HG02943 (cell line): ENCODE measurements around the gene RASA3.

Experiments
- ATAC-seq: cut with Tn5 transposase; IDR thresholded peaks from one replicate; pipeline ENCODE4 v1.9.1; 2021; ENCODE audit warnings: mild to moderate bottlenecking, low read depth, moderate library complexity; ENCODE audit not compliant: unreplicated experiment

The RASA3 gene

DNA sequence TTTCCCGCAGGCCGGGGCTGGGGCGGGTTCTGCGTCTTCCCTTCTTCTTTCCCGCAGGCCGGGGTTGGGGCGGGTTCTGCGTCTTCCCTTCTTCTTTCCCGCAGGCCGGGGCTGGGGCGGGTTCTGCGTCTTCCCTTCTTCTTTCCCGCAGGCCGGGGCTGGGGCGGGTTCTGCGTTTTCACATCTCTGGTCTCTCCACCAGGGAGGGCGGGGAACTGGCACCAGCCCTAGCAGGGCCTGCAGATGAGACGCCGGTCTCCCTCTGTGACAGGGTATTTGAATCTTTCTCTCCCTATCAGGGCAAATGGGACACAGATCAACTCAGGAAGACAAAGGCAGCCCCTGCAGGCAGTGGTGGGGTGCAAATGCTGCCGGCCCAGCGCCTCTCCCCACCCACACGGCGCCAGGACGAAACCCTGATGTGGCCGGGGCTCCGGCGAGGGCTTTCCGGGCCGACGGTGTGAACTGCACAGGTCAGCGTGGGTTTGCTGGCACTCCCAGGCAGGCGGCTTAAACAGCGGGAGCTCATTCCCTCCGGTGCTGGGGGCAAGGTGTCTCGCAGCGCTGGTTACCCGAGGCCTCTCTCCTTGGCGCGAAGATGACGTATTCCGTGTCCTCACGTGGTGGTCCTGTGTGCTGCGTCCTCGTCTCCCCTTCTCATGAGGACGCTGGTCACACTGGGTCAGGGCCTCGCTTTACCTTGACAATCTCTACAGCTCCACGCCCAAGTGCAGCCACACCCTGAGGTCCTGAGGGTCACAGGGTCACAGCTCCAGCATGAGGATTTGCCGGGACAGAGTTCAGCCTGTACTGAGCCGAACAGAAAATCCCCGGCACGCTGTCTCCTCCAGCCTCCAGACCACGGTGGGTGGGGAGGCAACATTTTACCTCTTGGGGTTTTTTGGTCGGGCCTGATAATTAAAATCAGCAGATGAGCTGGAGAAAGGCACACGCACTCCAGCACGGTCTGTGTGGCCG is 157.8 kb downstream of the RASA3 start:
- no peak for ATAC-seq

GRCh38 chr13:113973218-113974164 is 158.9 kb downstream of the RASA3 start, which contains the start of gene C13orf46:
TSS of gene C13orf46 (minus strand) at chr13:113974076. CDS start at chr13:113973997, 79 bp downstream.
- no peak for ATAC-seq

DNA sequence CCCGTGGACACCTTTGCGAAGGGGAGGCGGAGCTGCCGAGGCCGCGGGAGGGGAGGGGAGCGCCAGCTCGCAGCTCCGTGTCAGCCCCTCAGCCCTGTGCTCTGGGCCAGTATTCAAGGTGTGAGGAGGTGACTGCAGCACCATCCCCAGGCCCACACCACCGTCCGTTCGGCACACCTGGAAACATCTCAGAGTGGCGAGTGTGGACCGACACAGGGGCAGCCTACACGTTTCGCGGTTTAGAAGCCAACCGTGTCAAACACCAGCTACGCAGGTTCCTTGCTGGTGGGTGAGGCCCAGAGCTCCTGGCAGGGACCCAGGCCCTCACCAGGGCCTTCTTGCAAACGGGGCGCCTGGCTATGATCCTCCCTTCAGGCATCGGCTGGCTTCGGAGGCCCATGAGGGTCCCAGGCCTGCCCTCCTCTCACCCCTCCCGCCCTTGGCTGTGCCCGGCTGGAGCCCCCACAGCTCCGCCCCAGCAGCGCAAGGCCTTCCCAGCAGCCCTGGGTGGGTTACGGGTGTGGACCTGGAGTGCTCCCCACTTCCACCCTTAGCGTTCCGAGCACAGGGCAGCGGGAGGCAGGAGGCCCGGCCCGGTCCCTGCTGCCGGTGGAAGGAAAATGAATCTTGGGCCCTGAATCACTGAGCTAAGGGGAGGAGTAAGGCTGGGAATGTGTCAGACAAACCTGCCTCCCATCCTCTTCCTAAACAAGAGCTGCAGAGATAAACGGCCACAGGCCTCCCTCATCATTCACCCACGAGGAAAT is 159.8 kb downstream of the RASA3 start:
- ATAC-seq, result no peak

GRCh38 chr13:113971471-113972231 is 160.8 kb downstream of the RASA3 start:
- no peak for ATAC-seq

DNA sequence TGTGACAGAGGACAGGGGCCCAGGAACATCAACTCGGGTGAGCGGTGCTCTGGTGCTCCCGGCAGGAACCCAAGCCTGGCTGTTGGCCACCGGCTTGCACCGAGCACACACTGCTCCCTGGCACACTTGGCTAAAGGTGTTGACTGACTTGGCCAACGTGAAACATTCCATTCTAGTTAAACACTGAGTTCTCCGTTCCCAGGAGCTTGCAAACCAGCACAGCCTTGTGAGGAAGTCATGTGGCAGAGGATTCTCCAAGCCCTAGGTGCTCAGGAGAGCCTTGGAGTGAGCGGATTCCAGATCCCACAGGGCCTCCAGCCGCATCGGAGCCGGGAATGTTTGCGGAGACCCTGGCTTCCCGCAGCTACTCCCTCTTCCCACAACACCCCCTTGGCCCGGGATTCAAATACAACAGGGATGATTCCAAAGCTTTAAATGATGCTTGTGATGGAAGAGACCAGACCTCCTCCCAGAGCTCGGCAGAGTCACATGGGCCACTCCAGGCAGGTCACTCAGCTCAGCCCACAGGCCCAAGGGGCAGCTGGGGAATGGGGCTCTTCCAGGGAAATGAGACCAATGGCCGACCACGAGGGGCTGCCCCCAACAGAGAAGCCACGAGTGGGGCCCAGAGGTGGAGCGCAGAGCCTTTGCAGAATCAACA is 161.5 kb downstream of the RASA3 start:
- ATAC-seq, result no peak

DNA sequence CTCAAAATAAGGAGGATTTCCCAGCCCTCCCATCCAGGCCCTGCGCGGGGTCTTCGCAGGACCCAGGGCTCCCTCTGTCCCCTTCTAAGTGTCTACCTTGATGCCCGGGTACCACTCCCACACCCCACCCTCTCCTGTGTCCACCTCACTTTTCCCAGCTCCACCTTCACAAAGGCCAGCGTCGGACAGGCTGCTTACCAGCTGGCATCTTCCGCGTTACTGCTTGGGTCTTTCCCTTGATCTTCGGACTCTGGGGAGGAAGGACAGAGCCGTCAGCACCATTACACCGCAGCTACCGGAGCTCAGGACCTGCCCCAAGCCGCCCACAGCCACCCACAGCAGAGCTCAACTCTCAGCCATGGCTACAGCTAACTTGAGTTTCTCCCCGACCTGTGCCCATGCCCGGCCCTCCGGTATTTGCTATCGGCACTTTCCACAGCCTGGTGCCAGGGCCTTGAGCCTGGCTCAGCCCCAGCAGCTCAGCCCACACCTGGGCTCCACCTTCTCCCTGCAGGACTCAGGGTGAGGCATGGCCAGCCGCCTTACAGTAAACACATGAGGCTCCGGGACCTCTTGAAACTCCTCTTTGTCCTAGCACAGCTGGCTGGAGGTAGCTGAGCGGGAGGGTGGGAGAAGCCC is 162.3 kb downstream of the RASA3 start:
- ATAC-seq, result no peak

- ATAC-seq, result no peak
Measured at GRCh38 chr13:113969311-113969972, 163.0 kb downstream of the RASA3 start.

DNA sequence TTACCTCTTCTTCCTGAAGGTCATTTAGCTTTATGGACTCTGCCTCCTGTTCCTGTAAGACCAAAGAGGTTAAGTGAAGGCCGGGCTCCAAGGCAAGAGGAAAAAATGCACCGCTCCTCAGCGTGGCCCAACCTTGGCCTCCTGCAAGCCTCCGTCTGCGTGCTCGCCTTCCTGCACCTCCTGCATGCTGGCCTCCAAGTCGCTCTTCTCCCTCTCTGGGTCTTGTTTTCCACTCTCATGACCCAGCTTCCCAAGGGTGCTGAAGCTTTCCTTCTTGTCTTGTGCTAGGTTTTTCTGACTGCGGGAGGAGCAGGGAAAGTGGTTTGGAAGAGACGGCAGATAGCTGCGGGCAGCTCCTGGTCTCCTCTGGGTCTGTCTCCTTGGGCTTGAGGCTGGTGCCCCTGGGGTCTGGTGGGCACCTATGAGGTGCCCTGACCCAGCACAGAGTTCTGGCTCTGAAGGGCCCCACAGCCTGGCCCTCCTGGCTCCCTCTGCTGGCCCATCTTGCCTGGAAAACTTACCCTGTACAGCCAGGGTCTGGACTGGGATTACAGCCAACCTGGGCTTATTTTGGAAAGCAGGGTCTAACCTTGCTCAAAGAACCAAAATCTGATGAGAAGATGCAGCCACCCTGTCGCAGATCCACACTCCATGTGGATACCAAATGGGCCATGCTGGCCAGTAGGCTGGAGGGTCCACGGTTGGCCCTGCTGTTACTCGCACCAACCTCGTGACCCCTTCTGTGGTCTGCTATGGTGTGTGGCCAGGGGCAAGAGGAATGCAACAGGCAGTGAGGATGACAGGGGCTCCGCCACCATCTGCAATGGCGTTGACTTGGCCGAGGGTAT is 163.7 kb downstream of the RASA3 start:
- ATAC-seq, result no peak

DNA sequence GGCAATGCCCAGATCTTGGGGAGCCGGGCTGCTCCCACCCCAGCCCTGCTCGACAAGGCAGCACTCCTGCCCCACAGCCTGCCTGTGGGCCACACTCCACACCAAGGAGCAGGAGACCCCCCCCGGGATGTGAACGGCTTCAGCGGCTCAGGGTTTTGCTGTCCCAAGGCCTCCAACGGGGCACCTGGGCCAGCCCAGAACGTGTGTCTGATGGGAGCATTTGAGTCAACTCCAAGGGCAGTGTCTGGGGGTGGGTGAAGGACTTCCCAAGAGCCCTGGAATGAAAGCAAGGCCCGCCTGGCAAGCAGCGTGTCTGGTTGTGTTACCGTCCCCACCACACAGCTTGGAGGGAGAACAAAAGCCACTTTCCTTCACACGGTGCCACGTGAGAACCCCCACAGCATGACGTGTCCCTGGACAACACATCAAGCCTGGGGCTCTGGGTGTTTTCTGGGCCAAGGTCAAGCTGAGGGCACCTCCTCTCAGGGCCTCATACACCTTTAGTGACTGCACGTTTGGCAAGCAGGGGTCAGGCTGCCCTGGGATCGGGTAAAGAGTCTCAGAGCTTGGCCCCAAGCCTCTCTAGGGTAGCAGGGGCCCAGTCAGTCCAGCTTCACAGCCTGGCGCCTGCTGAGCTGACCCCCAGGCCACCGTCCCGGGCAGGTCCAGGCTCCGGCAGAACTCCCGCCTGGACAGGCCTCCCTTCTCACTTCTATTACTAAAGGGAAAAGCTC is 164.5 kb downstream of the RASA3 start:
- no peak for ATAC-seq

- no peak for ATAC-seq
Measured at GRCh38 chr13:113967206-113967720, 165.2 kb downstream of the RASA3 start.

DNA sequence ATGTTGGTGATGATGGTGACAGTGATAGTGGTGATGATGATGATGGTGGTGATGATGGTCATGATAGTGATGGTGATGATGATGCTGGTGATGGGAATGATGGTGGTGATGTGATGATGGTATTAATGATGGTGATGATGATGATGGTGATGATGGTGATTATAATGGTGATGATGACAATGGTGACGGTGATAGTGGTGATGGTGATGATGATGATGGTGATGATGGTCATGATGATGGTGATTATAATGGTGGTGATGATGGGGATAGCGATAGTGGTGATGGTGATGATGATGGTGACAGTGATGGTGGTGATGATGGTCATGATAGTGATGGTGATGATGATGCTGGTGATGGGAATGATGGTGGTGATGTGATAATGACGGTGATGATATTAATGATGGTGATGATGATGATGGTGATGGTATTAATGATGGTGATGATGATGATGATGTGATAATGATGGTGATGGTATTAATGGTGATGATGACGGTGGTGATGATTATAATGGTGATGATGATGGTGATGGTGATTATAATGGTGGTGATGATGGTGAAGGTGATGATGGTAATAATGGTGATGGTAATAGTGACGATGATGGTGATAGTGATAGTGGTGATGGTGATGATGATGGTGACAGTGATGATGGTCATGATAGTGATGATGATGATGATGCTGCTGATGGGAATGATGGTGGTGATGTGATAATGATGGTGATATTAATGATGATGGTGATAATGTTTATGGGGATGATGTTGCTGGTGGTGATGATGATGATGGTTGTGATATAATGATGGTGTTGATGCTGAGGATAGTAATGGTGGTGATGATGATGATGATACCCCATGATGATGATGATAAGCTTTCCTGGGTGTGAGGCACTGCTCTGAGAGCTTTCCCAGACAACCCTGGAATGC is 166.2 kb downstream of the RASA3 start:
- no peak for ATAC-seq

DNA sequence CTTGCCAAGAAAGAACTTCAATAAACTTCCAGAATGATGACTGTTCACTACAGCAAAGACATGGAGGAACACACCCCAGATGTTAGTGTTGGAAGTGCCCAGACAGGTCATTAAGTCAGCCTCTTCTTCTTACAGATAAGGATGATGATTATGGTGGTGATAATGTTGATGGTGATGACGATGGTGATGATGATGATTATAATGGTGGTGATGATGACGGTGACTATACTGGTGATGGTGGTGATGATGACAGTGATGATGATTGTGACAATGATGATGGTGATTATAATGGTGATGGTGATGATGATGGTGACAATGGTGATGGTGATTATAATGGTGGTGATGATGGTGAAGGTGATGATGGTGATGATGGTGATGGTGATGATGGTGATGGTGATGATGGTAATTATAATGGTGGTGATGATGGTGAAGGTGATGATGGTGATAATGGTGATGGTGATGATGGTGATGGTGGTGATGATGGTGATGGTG is 167.0 kb downstream of the RASA3 start:
- no peak for ATAC-seq

- ATAC-seq, result no peak
Measured at GRCh38 chr13:113964251-113964995, 168.0 kb downstream of the RASA3 start.

- ATAC-seq, result no peak
Measured at GRCh38 chr13:113963376-113963775, 169.0 kb downstream of the RASA3 start.
